IMR-90 (cell line): ENCODE measurements around the gene EPSTI1. TPM values are rescaled to one million over a fixed set of nuclear protein-coding genes. Genes with fewer than 3 reads are reported as not detected.

Source experiments
- ATAC-seq: fragments of 200-7000 bp; cut with Tn5 transposase; 2 replicates; pipeline ENCODE4 v1.9.1; 2020; ENCODE audit warnings: low read depth, mild to moderate bottlenecking, moderate library complexity
- BruUV-seq: library from RNA; stranded (reverse); fragments of 400-500 nt; replicated peaks from 2 replicates; lab custom pipeline; 2021; lab: Mats Ljungman, UMichigan
- CTCF ChIA-PET: fragments of 300-600 bp; formaldehyde crosslinking; extraction: SDS; loops from one replicate; lab custom pipeline; 2021; ENCODE audit warnings: antibody characterized with exemption; lab: Yijun Ruan, JAX
- POLR2A ChIA-PET: fragments of 300-600 bp; sonication (Branson Sonifier 250); formaldehyde crosslinking; loops from one replicate; lab custom pipeline; 2022; ENCODE audit warnings: antibody characterized with exemption; ENCODE audit not compliant: unreplicated experiment; lab: Charles Lee
- DNase-seq: peaks from one replicate; pipeline ENCODE4 v3.0.0; 2013
- H2AFZ ChIP-seq: replicated peaks from 2 replicates; pipeline ENCODE3; 2013; ENCODE audit warnings: low read length, mild to moderate bottlenecking; ENCODE audit not compliant: poor library complexity
- H2AK5ac ChIP-seq: 2 replicates; pipeline ENCODE4 v1.6.1; 2013; ENCODE audit warnings: low read depth, low read length, inconsistent platforms
- H2AK9ac ChIP-seq: replicated peaks from 2 replicates; pipeline ENCODE3; 2013; ENCODE audit warnings: mild to moderate bottlenecking, low read depth, low read length, moderate library complexity; ENCODE audit not compliant: poor library complexity
- H2BK120ac ChIP-seq: 2 replicates; pipeline ENCODE4 v1.6.1; 2013; ENCODE audit warnings: low read depth, low read length, inconsistent platforms
- H2BK15ac ChIP-seq: 3 replicates; pipeline ENCODE4 v1.6.1; 2013; ENCODE audit warnings: low read depth, low read length, inconsistent platforms
- H2BK20ac ChIP-seq: 2 replicates; pipeline ENCODE4 v1.6.1; 2013; ENCODE audit warnings: low read depth, mild to moderate bottlenecking, inconsistent platforms, low read length, moderate library complexity
- H2BK5ac ChIP-seq: 2 replicates; pipeline ENCODE4 v1.6.1; 2013; ENCODE audit warnings: mild to moderate bottlenecking, low read depth, low read length, inconsistent platforms; ENCODE audit not compliant: poor library complexity, severe bottlenecking
- H3K14ac ChIP-seq: replicated peaks from 2 replicates; pipeline ENCODE4 v1.6.1; 2013; ENCODE audit warnings: low read depth, low read length, inconsistent platforms
- H3K18ac ChIP-seq: 2 replicates; pipeline ENCODE4 v1.6.1; 2013; ENCODE audit warnings: low read depth, low read length, control low read depth
- H3K23ac ChIP-seq: 2 replicates; pipeline ENCODE4 v1.6.1; 2013; ENCODE audit warnings: low read depth, low read length, inconsistent platforms
- H3K27ac ChIP-seq: 2 replicates; pipeline ENCODE4 v1.5.1; 2013; ENCODE audit warnings: mild to moderate bottlenecking, control low read depth, low read length; ENCODE audit not compliant: insufficient read depth
- H3K27me3 ChIP-seq: 2 replicates; pipeline ENCODE4 v1.6.1; 2013; ENCODE audit warnings: low read length; ENCODE audit not compliant: control insufficient read depth, insufficient read depth
- H3K36me3 ChIP-seq: 2 replicates; pipeline ENCODE4 v1.6.1; 2013; ENCODE audit warnings: low read length, mixed read lengths; ENCODE audit not compliant: control insufficient read depth, insufficient read depth
- H3K4ac ChIP-seq: 2 replicates; pipeline ENCODE4 v1.6.1; 2013; ENCODE audit warnings: low read depth, low read length, inconsistent platforms
- H3K4me1 ChIP-seq: 2 replicates; pipeline ENCODE4 v1.6.1; 2013; ENCODE audit warnings: low read length, mixed read lengths; ENCODE audit not compliant: control insufficient read depth, insufficient read depth
- H3K4me2 ChIP-seq: 2 replicates; pipeline ENCODE4 v1.6.1; 2013; ENCODE audit warnings: low read depth, mild to moderate bottlenecking, control low read depth, low read length, moderate library complexity
- H3K4me3 ChIP-seq: 2 replicates; pipeline ENCODE4 v1.5.1; 2013; ENCODE audit warnings: low read depth, mild to moderate bottlenecking, control low read depth, low read length, moderate library complexity; ENCODE audit not compliant: insufficient read depth
- H3K56ac ChIP-seq: 2 replicates; pipeline ENCODE4 v1.6.1; 2013; ENCODE audit warnings: low read length, inconsistent platforms; ENCODE audit not compliant: insufficient read depth; ENCODE audit errors: extremely low read depth
- H3K79me1 ChIP-seq, 2 experiments: 2 replicates each; pipeline ENCODE4 v1.6.1; 2013; ENCODE audit warnings: low read length in 2 of 2, inconsistent platforms in 1 of 2, low read depth in 1 of 2
- H3K9ac ChIP-seq: 2 replicates; pipeline ENCODE4 v1.6.1; 2013; ENCODE audit warnings: low read depth, low read length, control low read depth
- H3K9me1 ChIP-seq: 2 replicates; pipeline ENCODE4 v1.6.1; 2013; ENCODE audit warnings: low read length, inconsistent platforms; ENCODE audit not compliant: insufficient read depth
- H3K9me3 ChIP-seq: 2 replicates; pipeline ENCODE4 v1.6.1; 2013; ENCODE audit warnings: low read length; ENCODE audit not compliant: control insufficient read depth, insufficient read depth
- H4K20me1 ChIP-seq: 2 replicates; pipeline ENCODE4 v1.6.1; 2013; ENCODE audit warnings: low read length, inconsistent platforms; ENCODE audit not compliant: insufficient read depth
- H4K5ac ChIP-seq: 2 replicates; pipeline ENCODE4 v1.6.1; 2013; ENCODE audit warnings: mild to moderate bottlenecking, low read depth, low read length, control low read depth
- H4K8ac ChIP-seq, 2 experiments: 2 replicates each; pipeline ENCODE4 v1.6.1; 2013; ENCODE audit warnings: low read depth in 2 of 2, low read length in 2 of 2, control low read depth in 1 of 2, inconsistent platforms in 1 of 2
- H4K91ac ChIP-seq: 2 replicates; pipeline ENCODE4 v1.6.1; 2013; ENCODE audit warnings: low read depth, low read length, inconsistent platforms; ENCODE audit not compliant: insufficient read depth
- BHLHE40 ChIP-seq: fragments of 150-350 bp; IDR thresholded peaks from 2 replicates; pipeline ENCODE4 v1.6.1; 2016; ENCODE audit warnings: mild to moderate bottlenecking, low read depth, low read length
- CHD1 ChIP-seq: IDR thresholded peaks from 2 replicates; pipeline ENCODE4 v1.6.1; 2012; ENCODE audit warnings: low read depth, low read length, improper control_type of control experiment
- CTCF ChIP-seq: conservative IDR thresholded peaks from 2 replicates; pipeline ENCODE4 v1.5.1; 2012; ENCODE audit warnings: mild to moderate bottlenecking, low read depth, low read length, improper control_type of control experiment
- ELK1 ChIP-seq: fragments of 150-350 bp; IDR thresholded peaks from 2 replicates; pipeline ENCODE4 v1.6.1; 2016; ENCODE audit warnings: low read depth, mild to moderate bottlenecking, low read length, moderate library complexity, borderline replicate concordance
- FOS ChIP-seq: fragments of 150-350 bp; IDR thresholded peaks from 2 replicates; pipeline ENCODE4 v1.6.1; 2016; ENCODE audit warnings: low read depth, low read length
- MAFK ChIP-seq: IDR thresholded peaks from 2 replicates; pipeline ENCODE4 v1.6.1; 2012; ENCODE audit warnings: low read depth, low read length, improper control_type of control experiment
- MAZ ChIP-seq: IDR thresholded peaks from 2 replicates; pipeline ENCODE4 v1.6.1; 2012; ENCODE audit warnings: low read depth, mild to moderate bottlenecking, low read length, improper control_type of control experiment, moderate library complexity, borderline replicate concordance
- NFE2L2 ChIP-seq: fragments of 150-350 bp; IDR thresholded peaks from 2 replicates; pipeline ENCODE4 v1.6.1; 2016; ENCODE audit warnings: low read depth, mild to moderate bottlenecking, low read length
- RCOR1 ChIP-seq: IDR thresholded peaks from 2 replicates; pipeline ENCODE4 v1.6.1; 2012; ENCODE audit warnings: mild to moderate bottlenecking, low read length, improper control_type of control experiment; ENCODE audit not compliant: insufficient replicate concordance
- RFX5 ChIP-seq: IDR thresholded peaks from 2 replicates; pipeline ENCODE4 v1.8.0; 2012; ENCODE audit warnings: low read depth, mild to moderate bottlenecking, low read length, moderate library complexity
- SMC3 ChIP-seq: fragments of 150-350 bp; IDR thresholded peaks from 2 replicates; pipeline ENCODE4 v1.6.1; 2016; ENCODE audit warnings: low read depth, mild to moderate bottlenecking, antibody characterized with exemption, low read length, moderate library complexity
- USF2 ChIP-seq: fragments of 150-350 bp; IDR thresholded peaks from 2 replicates; pipeline ENCODE4 v1.6.1; 2017; ENCODE audit warnings: mild to moderate bottlenecking, antibody characterized with exemption, low read length, low read depth
- WGBS, 2 experiments: methylation state at CpG; one replicate each; pipeline versions ENCODE4 v1.1.5 to v1.1.7; 2013; ENCODE audit warnings: missing lambda C conversion rate in 2 of 2; ENCODE audit not compliant: insufficient read length in 1 of 2; ENCODE audit errors: extremely low coverage in 2 of 2; 5-methylcytosine and 5-hydroxymethylcytosine counted together
- dilution Hi-C: fragments of 300-500 bp; cut with HindIII; formaldehyde crosslinking; loops from one replicate; pipeline ENCODE4 v1.14.3; 2018; ENCODE audit warnings: low sequenced_read_pairs; ENCODE audit not compliant: unreplicated experiment
- in situ Hi-C: fragments of 300-500 bp; cut with MboI; formaldehyde crosslinking; loops from 3 replicates; pipeline ENCODE4 v1.14.3; 2019; ENCODE audit warnings: low sequenced_read_pairs, inconsistent platforms, mixed read lengths
- intact Hi-C: fragments of 100-400 bp; cut with micrococcal nuclease; formaldehyde crosslinking; loops from 2 replicates; pipeline ENCODE4 v1.10.0; 2022
- polyA plus RNA-seq, 3 experiments: library from polyadenylated mRNA; depleted of rRNA; stranded (reverse); fragments of >200 nt; gene quantifications; 2 replicates each; pipeline ENCODE4 v1.2.3, GENCODE V29; 2012; ENCODE audit warnings: low replicate concordance in 1 of 3
- total RNA-seq: library from RNA; depleted of rRNA; stranded (reverse); fragments of >200 nt; gene quantifications from 2 replicates; pipeline ENCODE4 v1.2.3, GENCODE V29; 2012

Gene EPSTI1
- total and polyA plus RNA-seq, 2 of the 4 experiments (the other 2 are of a cell fraction): 0.90 to 1.6 TPM

DNA sequence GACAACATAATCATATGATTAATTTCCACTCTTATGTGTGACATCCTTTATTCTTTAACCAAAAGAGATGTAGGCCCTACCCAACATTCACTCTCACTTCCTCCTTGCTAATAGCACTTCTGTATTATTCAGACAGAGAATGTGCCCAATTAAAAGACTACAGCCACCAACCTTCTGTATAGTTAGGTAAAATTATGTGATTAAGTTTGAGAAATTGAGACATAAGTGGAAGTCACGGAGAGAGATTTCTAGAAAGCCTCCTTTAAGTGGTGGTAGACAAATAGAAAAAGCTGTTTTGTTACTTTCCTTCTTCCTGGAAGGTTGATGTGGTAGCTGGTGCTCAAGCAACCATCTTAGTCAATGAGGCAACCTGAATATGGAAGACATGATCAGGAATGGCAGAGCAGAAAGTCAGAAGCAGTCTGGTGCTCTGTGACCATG is 14.8 kb downstream of the EPSTI1 start:
- Histone ChIP-seq H2BK5ac (no peak overlapping the region), H4K20me1 (no peaks in the 10 kb centered on the region), H3K14ac (no peak overlapping the region), H3K18ac (no peak overlapping the region), H3K56ac (no peak overlapping the region), H3K36me3 (no peaks in the 10 kb centered on the region), H2AK5ac (no peak overlapping the region), H3K23ac (no peak overlapping the region), H3K9ac (no peak overlapping the region), H3K4ac (no peak overlapping the region), H4K5ac (no peak overlapping the region), H2BK15ac (no peak overlapping the region), H4K91ac (no peak overlapping the region), H3K27ac (no peak overlapping the region), H3K9me1 (no peaks in the 10 kb centered on the region), H2AFZ (no peak overlapping the region), H3K9me3 (no peaks in the 10 kb centered on the region; the same call in 1 of the 2 replicates), H2AK9ac (no peak overlapping the region), H3K27me3 (no peaks in the 10 kb centered on the region), H3K79me1 (no peaks in the 10 kb centered on the region), H2BK120ac (no peak overlapping the region), H2BK20ac (no peak overlapping the region), H3K4me3 (no peak overlapping the region), H4K8ac (no peak overlapping the region), H3K4me1 (no peaks in the 10 kb centered on the region), H3K4me2 (no peak overlapping the region)
- ChIA-PET POLR2A (no interaction called here), CTCF (no interaction called here)
- no peak for DNase-seq
- WGBS, 2 experiments: 100% methylated on average over 1 of the region's 1 CpG; no CpG with 5 or more reads in 1 of the 2 experiments
- BruUV-seq: no TSS peak
- in situ Hi-C loops: no loop called here
- intact Hi-C loops: loop anchor here (10.0 kb wide), 1 partner anchor 898 kb away; the partner anchor contains the start of genes CCDC122 and LACC1
- TF ChIP-seq MAFK (no peak), MAZ (no peak), ELK1 (no peak), RFX5 (no peak), NFE2L2 (no peak), FOS (no peak), CTCF (no peak), SMC3 (no peak), RCOR1 (no peak), BHLHE40 (no peak), CHD1 (no peak), USF2 (no peak)
- dilution Hi-C loops: no loop called here
- no peak for ATAC-seq
